ENCODE results near the gene RNF181. TPM values are rescaled to one million over a fixed set of nuclear protein-coding genes. Genes with fewer than 3 reads are reported as not detected.

RNF181 gene
- total and polyA plus RNA-seq, 2 of the 13 experiments (the other 11 are each of a cell fraction or from before 2014, with no cell fraction given): 224 to 578 TPM

DNA sequence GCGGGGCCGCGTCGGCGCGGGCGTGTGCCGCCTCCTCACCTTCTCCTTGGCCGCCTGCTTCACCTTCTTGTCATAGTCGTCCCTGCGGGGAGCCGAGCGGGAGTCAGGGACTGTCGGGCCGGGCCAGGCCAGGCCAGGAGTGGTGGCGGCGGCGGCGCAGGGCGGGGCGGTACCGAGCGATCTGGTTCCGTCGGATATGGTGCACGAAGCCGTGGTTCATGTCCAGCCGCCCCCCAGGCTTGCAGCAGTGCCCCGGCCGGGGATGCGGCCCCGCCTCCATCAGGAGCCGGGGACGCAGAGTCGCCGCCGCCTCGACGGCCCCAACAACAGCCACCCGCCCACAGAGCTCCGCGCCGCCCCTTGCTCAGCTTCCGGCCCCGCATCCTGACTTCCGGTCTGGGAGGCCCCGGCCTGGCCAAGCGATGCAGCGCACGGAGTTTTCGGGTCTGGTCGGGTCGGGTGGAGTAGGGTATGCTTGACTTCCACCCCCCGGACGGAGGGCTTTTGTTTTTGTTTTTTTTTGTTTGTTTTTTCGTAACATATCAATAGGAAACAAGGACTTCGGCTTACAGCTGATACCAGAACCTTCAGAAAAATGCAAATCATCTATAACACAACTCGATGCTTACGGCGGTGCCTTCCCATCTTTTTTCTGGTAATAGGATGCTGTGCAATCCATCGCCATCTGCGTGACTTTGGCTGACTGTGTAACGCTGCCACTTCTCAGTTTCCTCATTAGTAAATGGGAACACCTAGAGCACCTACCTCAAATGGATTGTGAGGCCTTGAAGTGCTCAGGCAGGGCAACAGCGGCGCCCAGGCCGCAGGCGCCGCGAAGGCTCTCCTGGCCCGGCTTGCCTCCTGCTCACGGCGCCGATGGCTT lies 16.4 kb downstream of the RNF181 start, which contains the start of gene C2orf68 (continued):
- TF ChIP-seq ZNF160 (CRISPR knock-in tag; IDR thresholded peaks at IDR 0.05) (peak; percentile 87), ZHX1 (CRISPR knock-in tag; IDR thresholded peaks at IDR 0.05; ENCODE audit: low read depth) (no peak; the same call in 1 of the 2 replicates), STAG1 (CRISPR knock-in tag; IDR thresholded peaks at IDR 0.05) (no peak), RBFOX2 (IDR thresholded peaks at IDR 0.05; ENCODE audit: low read depth, low read length) (peak; percentile 98), ZNF260 (CRISPR knock-in tag; IDR thresholded peaks at IDR 0.05; ENCODE audit: borderline replicate concordance, low read depth) (0 out of 2 replicates have a peak, but pooled peaks have one; percentile 54), ZNF598 (CRISPR knock-in tag; IDR thresholded peaks at IDR 0.05; ENCODE audit: borderline replicate concordance) (no peak; the same call in 1 of the 2 replicates), ZNF407 (CRISPR knock-in tag; IDR thresholded peaks at IDR 0.05; ENCODE audit: not compliant biosample characterization) (peak; percentile 84), LCORL (IDR thresholded peaks at IDR 0.05) (no peak), LCORL (CRISPR knock-in tag; IDR thresholded peaks at IDR 0.05) (no peak; the same call in 1 of the 2 replicates), BORCS8-MEF2B (CRISPR knock-in tag; IDR thresholded peaks at IDR 0.05) (peak; percentile 53; the same call in 1 of the 2 replicates), MLLT10 (CRISPR knock-in tag; IDR thresholded peaks at IDR 0.05) (no peak), ZFYVE20 (CRISPR knock-in tag; IDR thresholded peaks at IDR 0.05; ENCODE audit: borderline replicate concordance, low read depth) (peak; percentile 17; the same call in 1 of the 2 replicates)
- TF ChIP-seq, protein P1, sequence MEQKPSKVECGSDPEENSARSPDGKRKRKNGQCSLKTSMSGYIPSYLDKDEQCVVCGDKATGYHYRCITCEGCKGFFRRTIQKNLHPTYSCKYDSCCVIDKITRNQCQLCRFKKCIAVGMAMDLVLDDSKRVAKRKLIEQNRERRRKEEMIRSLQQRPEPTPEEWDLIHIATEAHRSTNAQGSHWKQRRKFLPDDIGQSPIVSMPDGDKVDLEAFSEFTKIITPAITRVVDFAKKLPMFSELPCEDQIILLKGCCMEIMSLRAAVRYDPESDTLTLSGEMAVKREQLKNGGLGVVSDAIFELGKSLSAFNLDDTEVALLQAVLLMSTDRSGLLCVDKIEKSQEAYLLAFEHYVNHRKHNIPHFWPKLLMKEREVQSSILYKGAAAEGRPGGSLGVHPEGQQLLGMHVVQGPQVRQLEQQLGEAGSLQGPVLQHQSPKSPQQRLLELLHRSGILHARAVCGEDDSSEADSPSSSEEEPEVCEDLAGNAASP (CRISPR knock-in tag; IDR thresholded peaks at IDR 0.05; ENCODE audit: borderline replicate concordance): peak; percentile 45; the same call in 1 of the 2 replicates
- TF ChIP-seq, protein P2, sequence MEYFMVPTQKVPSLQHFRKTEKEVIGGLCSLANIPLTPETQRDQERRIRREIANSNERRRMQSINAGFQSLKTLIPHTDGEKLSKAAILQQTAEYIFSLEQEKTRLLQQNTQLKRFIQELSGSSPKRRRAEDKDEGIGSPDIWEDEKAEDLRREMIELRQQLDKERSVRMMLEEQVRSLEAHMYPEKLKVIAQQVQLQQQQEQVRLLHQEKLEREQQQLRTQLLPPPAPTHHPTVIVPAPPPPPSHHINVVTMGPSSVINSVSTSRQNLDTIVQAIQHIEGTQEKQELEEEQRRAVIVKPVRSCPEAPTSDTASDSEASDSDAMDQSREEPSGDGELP (IDR thresholded peaks at IDR 0.05; ENCODE audit: borderline replicate concordance, low read depth): peak; percentile 9; the same call in 1 of the 2 replicates
